ENCODE measurements around the gene ABHD4. TPM values are rescaled to one million over a fixed set of nuclear protein-coding genes. Genes with fewer than 3 reads are reported as not detected.

The ABHD4 gene
- total and polyA plus RNA-seq, 2 of the 4 experiments (the other 2 are of a cell fraction), result 5.0 to 22.0 TPM

DNA sequence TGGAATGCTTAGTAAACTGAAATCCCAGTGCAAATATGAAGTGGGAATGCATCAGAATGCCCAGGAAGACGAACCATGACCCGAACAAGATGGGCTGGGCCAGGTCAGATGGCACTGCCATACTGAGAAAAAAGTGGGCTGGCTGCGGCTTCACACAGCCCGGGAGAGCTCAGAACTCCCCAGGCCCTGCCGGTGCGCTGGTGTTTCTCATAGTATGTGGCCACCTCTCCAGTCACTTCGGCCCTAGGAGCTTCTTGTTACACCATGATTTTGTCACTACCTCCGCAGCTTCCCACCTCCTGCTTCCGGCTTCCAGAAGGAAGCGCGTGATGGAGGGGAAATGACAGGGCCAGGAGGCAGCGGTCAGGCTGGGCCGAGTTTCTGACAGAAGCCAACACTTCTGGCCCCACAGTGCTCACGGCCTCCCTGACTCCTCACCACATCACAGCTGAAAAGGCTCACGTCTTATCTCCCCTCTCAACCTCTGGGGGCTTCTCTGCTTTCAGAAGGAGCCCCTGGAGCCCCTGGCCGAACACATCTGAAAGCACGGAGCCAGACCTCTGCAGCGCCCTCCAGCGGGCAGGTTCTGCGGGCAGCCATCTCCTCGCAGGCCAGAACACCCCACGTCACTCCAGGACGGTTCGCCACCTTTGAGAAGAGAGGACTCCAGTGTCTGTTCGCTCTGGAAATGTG, 39.7 kb upstream of the ABHD4 start:
- in situ Hi-C loops (cut with MboI; ENCODE audit: low sequenced_read_pairs) (loop anchor here (5.0 to 10.0 kb wide), 4 partner anchors 166 to 506 kb away; partner anchors contain the start of gene OXA1L), intact Hi-C loops (cut with micrococcal nuclease) (loop anchor here (5.0 to 10.0 kb wide), 4 partner anchors 209 to 746 kb away; partner anchors contain the start of genes BCL2L2, MMP14, OXA1L and PPP1R3E), dilution Hi-C loops (cut with HindIII; ENCODE audit: low sequenced_read_pairs, unreplicated experiment) (no loop called here)
- no peak overlapping the region for H3K4me3 ChIP-seq (ENCODE audit: insufficient read depth, low read depth, low read length)
- no peak overlapping the region for H2BK5ac ChIP-seq (ENCODE audit: low read depth, low read length, poor library complexity, severe bottlenecking)
- no peaks in the 10 kb centered on the region for H3K9me3 ChIP-seq (ENCODE audit: control insufficient read depth, insufficient read depth, low read length)
- H4K91ac ChIP-seq (ENCODE audit: insufficient read depth, low read depth, low read length), result no peak overlapping the region
- TF ChIP-seq, protein P1, sequence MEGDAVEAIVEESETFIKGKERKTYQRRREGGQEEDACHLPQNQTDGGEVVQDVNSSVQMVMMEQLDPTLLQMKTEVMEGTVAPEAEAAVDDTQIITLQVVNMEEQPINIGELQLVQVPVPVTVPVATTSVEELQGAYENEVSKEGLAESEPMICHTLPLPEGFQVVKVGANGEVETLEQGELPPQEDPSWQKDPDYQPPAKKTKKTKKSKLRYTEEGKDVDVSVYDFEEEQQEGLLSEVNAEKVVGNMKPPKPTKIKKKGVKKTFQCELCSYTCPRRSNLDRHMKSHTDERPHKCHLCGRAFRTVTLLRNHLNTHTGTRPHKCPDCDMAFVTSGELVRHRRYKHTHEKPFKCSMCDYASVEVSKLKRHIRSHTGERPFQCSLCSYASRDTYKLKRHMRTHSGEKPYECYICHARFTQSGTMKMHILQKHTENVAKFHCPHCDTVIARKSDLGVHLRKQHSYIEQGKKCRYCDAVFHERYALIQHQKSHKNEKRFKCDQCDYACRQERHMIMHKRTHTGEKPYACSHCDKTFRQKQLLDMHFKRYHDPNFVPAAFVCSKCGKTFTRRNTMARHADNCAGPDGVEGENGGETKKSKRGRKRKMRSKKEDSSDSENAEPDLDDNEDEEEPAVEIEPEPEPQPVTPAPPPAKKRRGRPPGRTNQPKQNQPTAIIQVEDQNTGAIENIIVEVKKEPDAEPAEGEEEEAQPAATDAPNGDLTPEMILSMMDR (conservative IDR thresholded peaks at IDR 0.05; ENCODE audit: low read depth, low read length), result 0 out of 2 replicates have a peak, but pooled peaks have one; percentile 8
- TF ChIP-seq, protein P2, sequence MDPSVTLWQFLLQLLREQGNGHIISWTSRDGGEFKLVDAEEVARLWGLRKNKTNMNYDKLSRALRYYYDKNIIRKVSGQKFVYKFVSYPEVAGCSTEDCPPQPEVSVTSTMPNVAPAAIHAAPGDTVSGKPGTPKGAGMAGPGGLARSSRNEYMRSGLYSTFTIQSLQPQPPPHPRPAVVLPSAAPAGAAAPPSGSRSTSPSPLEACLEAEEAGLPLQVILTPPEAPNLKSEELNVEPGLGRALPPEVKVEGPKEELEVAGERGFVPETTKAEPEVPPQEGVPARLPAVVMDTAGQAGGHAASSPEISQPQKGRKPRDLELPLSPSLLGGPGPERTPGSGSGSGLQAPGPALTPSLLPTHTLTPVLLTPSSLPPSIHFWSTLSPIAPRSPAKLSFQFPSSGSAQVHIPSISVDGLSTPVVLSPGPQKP (IDR thresholded peaks at IDR 0.05; ENCODE audit: borderline replicate concordance, low read depth, low read length), result no peak
- H3K27ac ChIP-seq (ENCODE audit: insufficient read depth, low read length), result no peak overlapping the region
- no peak overlapping the region for H3K14ac ChIP-seq (replicated peaks; ENCODE audit: low read depth, low read length)
- DNase-seq (no peak), ATAC-seq (ENCODE audit: low read depth) (no peak)
- POLR2A ChIA-PET (ENCODE audit: unreplicated experiment), result no interaction called here
- no peak overlapping the region for H2BK20ac ChIP-seq (ENCODE audit: low read depth, low read length)
- H3K9ac ChIP-seq (ENCODE audit: low read depth, low read length), result no peak overlapping the region
- H3K27me3 ChIP-seq (ENCODE audit: control insufficient read depth, insufficient read depth, low read length), result no peaks in the 10 kb centered on the region
- no peak overlapping the region for H3K23ac ChIP-seq (ENCODE audit: low read depth, low read length)
- no peak overlapping the region for H3K18ac ChIP-seq (ENCODE audit: low read depth, low read length)
- H3K56ac ChIP-seq (ENCODE audit: extremely low read depth, insufficient read depth, low read length), result no peak overlapping the region
- no peak overlapping the region; a peak in 1 of 4 replicates for H4K8ac ChIP-seq (ENCODE audit: low read depth in 2 of 2, low read length in 2 of 2)
- peak overlapping the region; percentile 17; the same call in 1 of the 2 replicates for H2BK120ac ChIP-seq (ENCODE audit: low read depth, low read length)
- peak overlapping the region; percentile 43 for H2AFZ ChIP-seq (replicated peaks; ENCODE audit: low read length, poor library complexity)
- H3K4me2 ChIP-seq (ENCODE audit: low read depth, low read length), result no peak overlapping the region
- H3K9me1 ChIP-seq (ENCODE audit: insufficient read depth, low read length), result peaks cover 8% of the 10 kb centered on the region
- H2AK5ac ChIP-seq (ENCODE audit: low read depth, low read length), result no peak overlapping the region
- H3K4me1 ChIP-seq (ENCODE audit: control insufficient read depth, insufficient read depth, low read length), result peaks cover 13% of the 10 kb centered on the region
- H2BK15ac ChIP-seq (ENCODE audit: low read depth, low read length), result no peak overlapping the region
- WGBS, 2 experiments (ENCODE audit: extremely low coverage in 2 of 2, insufficient read length in 1 of 2), result 74% methylated on average over 10 of the region's 25 CpGs; no CpG with 5 or more reads in 1 of the 2 experiments
- no TSS peak for BruUV-seq (replicated peaks)
- H3K4ac ChIP-seq (ENCODE audit: low read depth, low read length), result no peak overlapping the region
- H4K20me1 ChIP-seq (ENCODE audit: insufficient read depth, low read length), result no peaks in the 10 kb centered on the region
- CTCF ChIA-PET, result no interaction called here
- peaks cover 0 to 5% of the 10 kb centered on the region in 2 experiments; a peak in 1 of 4 replicates for H3K79me1 ChIP-seq (ENCODE audit: low read depth in 1 of 2, low read length in 2 of 2)
- no peak overlapping the region for H4K5ac ChIP-seq (ENCODE audit: low read depth, low read length)
- no peaks in the 10 kb centered on the region for H3K36me3 ChIP-seq (ENCODE audit: control insufficient read depth, insufficient read depth, low read length)
- no peak overlapping the region for H2AK9ac ChIP-seq (replicated peaks; ENCODE audit: low read depth, low read length, poor library complexity)
